ENCODE measurements around the gene AAMDC. TPM values are rescaled to one million over a fixed set of nuclear protein-coding genes. Genes with fewer than 3 reads are reported as not detected.

Gene AAMDC
- 61.4 TPM for polyA plus RNA-seq
- long read RNA-seq, donor 1, partial matches to known transcripts, result 0 of 7 reads
- long read RNA-seq, donor 1, other reads (novel, unspliced or antisense), result 0 of 7 reads
- long read RNA-seq, donor 2, transcript AAMDC-202 (4 exons, 531 nt), result major isoform, 17 of 47 reads
- long read RNA-seq, donor 2, transcript AAMDC-206 (5 exons, 579 nt), result minor isoform, 12 of 47 reads
- long read RNA-seq, donor 2, partial matches to known transcripts, result 17 of 47 reads
- long read RNA-seq, donor 2, other reads (novel, unspliced or antisense), result 0 of 47 reads
- long read RNA-seq, donor 3, result 0 reads
- long read RNA-seq, donor 4, partial matches to known transcripts, result 0 of 3 reads
- long read RNA-seq, donor 4, other reads (novel, unspliced or antisense), result 0 of 3 reads
- long read RNA-seq, donor 5, transcript AAMDC-206 (5 exons, 579 nt), result minor isoform, 5 of 13 reads
- long read RNA-seq, donor 5, transcript AAMDC-202 (4 exons, 531 nt), result major isoform, 8 of 13 reads
- long read RNA-seq, donor 5, partial matches to known transcripts, result 0 of 13 reads
- long read RNA-seq, donor 5, other reads (novel, unspliced or antisense), result 0 of 13 reads
- long read RNA-seq, donor 6, transcript AAMDC-202 (4 exons, 531 nt), result minor isoform, 6 of 28 reads
- long read RNA-seq, donor 6, transcript AAMDC-206 (5 exons, 579 nt), result major isoform, 12 of 28 reads
- long read RNA-seq, donor 6, partial matches to known transcripts, result 10 of 28 reads
- long read RNA-seq, donor 6, other reads (novel, unspliced or antisense), result 0 of 28 reads
- long read RNA-seq, donor 7, transcript AAMDC-202 (4 exons, 531 nt), result major isoform, 7 of 16 reads
- long read RNA-seq, donor 7, partial matches to known transcripts, result 0 of 16 reads
- long read RNA-seq, donor 7, other reads (novel, unspliced or antisense), result 6 of 16 reads
- long read RNA-seq, donor 8, transcript AAMDC-206 (5 exons, 579 nt), result major isoform, 26 of 70 reads
- long read RNA-seq, donor 8, transcript AAMDC-202 (4 exons, 531 nt), result minor isoform, 24 of 70 reads
- long read RNA-seq, donor 8, partial matches to known transcripts, result 15 of 70 reads
- long read RNA-seq, donor 8, other reads (novel, unspliced or antisense), result 5 of 70 reads
- long read RNA-seq, donor 9, transcript AAMDC-202 (4 exons, 531 nt), result minor isoform, 14 of 31 reads
- long read RNA-seq, donor 9, transcript AAMDC-206 (5 exons, 579 nt), result major isoform, 16 of 31 reads
- long read RNA-seq, donor 9, partial matches to known transcripts, result 0 of 31 reads
- long read RNA-seq, donor 9, other reads (novel, unspliced or antisense), result 0 of 31 reads
- long read RNA-seq, donor 10, transcript AAMDC-202 (4 exons, 531 nt), result minor isoform, 14 of 45 reads
- long read RNA-seq, donor 10, transcript AAMDC-206 (5 exons, 579 nt), result major isoform, 24 of 45 reads
- long read RNA-seq, donor 10, partial matches to known transcripts, result 7 of 45 reads
- long read RNA-seq, donor 10, other reads (novel, unspliced or antisense), result 0 of 45 reads
- long read RNA-seq, donor 11, transcript AAMDC-206 (5 exons, 579 nt), result major isoform, 12 of 18 reads
- long read RNA-seq, donor 11, partial matches to known transcripts, result 0 of 18 reads
- long read RNA-seq, donor 11, other reads (novel, unspliced or antisense), result 0 of 18 reads

DNA sequence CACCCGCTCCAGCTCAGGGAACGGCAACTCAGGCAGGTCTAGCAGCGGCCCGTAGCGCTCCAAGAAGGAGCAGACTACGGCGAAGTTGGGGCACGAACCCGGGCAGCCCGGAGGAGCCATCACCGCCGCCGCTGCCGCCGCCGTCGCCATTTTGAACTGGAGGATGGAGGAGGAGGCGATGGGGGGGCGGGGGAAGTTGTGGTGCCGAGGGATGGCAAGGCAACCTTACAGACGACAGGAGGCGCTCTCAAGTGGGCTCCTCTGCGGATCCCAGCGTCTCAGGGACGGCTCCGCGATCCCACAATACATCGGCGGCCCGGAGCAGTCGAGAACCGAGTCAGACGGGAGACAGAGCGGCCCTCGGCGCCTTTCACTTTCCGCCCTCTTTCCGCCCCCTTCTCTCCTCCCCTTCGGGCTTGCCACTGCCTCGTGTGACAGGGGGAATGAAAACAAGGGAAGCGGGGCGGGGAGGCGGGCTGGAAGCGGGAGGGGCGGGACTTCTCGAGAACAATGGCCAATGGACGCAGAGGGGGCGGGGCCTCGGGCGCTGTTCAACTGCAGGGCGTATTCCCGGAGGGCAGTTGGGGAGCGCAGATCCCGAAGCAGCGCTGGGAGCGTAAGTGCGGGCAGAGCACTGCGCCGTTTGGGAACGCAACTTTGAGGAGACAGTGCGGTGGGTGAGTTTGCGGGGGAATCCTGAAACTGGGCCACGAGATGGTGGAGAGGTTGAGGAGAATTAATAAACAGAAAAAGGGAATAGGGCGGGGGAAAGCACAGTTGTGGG, at the start of gene AAMDC, which contains the start of gene RSF1:
Gene AAMDC, plus strand, starts transcription at position 580 of the 784 bp plus-strand sequence. CDS start 21,353 bp downstream, outside the sequence.
Gene RSF1, minus strand, starts transcription at position 158 of the 784 bp plus-strand sequence. Its CDS starts 8 bp downstream, at position 150.
- Histone ChIP-seq H3K4me1 (ENCODE audit: control insufficient read depth, insufficient read depth, low read length) (peaks cover 6% of the 10 kb centered on the region), H3K4me3 (ENCODE audit: low read length) (peak within 1 kb of the TSS; percentile 99), H3K9me3 (ENCODE audit: control insufficient read depth, low read depth, low read length) (no peaks in the 10 kb centered on the region), H3K27me3 (ENCODE audit: control insufficient read depth, insufficient read depth, low read length) (no peaks in the 10 kb centered on the region), H3K27ac (ENCODE audit: low read length) (peak within 1 kb of the TSS; percentile 97), H3K36me3 (ENCODE audit: control insufficient read depth, insufficient read depth, low read length) (peaks cover 2% of the 10 kb centered on the region)
- DNase-seq, result peak; percentile 99
- 0% methylated on average over 1 of the region's 64 CpGs for WGBS (ENCODE audit: insufficient coverage, low lambda C conversion rate)

- Histone ChIP-seq H3K27ac (ENCODE audit: low read length) (no peak overlapping the region), H3K36me3 (ENCODE audit: control insufficient read depth, insufficient read depth, low read length) (no peaks in the 10 kb centered on the region), H3K4me3 (ENCODE audit: low read length) (no peak overlapping the region), H3K9me3 (ENCODE audit: control insufficient read depth, low read depth, low read length) (no peaks in the 10 kb centered on the region), H3K27me3 (ENCODE audit: control insufficient read depth, insufficient read depth, low read length) (no peaks in the 10 kb centered on the region), H3K4me1 (ENCODE audit: control insufficient read depth, insufficient read depth, low read length) (no peaks in the 10 kb centered on the region)
- WGBS (ENCODE audit: insufficient coverage, low lambda C conversion rate), result 60% methylated on average over 1 of the region's 2 CpGs
- DNase-seq, result no peak
Measured at GRCh38 chr11:77775936-77776335, 45.0 kb upstream of the AAMDC start.

- H3K27ac ChIP-seq (ENCODE audit: low read length), result no peak overlapping the region
- WGBS (ENCODE audit: insufficient coverage, low lambda C conversion rate), result no CpG with 5 or more reads among the region's 1 CpG
- H3K27me3 ChIP-seq (ENCODE audit: control insufficient read depth, insufficient read depth, low read length), result no peaks in the 10 kb centered on the region
- H3K36me3 ChIP-seq (ENCODE audit: control insufficient read depth, insufficient read depth, low read length), result no peaks in the 10 kb centered on the region
- no peaks in the 10 kb centered on the region for H3K4me1 ChIP-seq (ENCODE audit: control insufficient read depth, insufficient read depth, low read length)
- no peak overlapping the region for H3K4me3 ChIP-seq (ENCODE audit: low read length)
- no peak for DNase-seq
- H3K9me3 ChIP-seq (ENCODE audit: control insufficient read depth, low read depth, low read length), result no peaks in the 10 kb centered on the region
Measured at GRCh38 chr11:77776455-77776854, 44.5 kb upstream of the AAMDC start.

DNA sequence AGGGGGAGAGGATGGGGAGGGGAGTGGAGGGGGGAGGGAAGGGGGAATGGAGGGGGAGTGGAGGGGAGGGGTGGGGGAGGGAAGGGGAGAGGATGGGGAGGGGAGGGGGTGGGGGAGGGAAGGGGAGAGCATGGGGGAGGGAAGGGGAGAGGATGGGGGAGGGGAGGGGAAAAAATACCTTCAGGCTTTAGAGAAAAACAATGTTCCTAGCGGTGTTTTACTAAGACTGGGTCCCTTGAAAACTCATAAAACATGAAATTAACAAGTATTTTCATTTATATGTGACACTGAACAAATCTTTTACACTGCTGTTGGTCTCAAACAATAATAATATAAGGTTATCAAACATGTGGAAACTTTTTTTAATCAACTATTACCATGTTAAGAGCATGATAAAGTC, 42.8 kb upstream of the AAMDC start:
- no CpG with 5 or more reads among the region's 1 CpG for WGBS (ENCODE audit: insufficient coverage, low lambda C conversion rate)
- no peaks in the 10 kb centered on the region for H3K9me3 ChIP-seq (ENCODE audit: control insufficient read depth, low read depth, low read length)

DNA sequence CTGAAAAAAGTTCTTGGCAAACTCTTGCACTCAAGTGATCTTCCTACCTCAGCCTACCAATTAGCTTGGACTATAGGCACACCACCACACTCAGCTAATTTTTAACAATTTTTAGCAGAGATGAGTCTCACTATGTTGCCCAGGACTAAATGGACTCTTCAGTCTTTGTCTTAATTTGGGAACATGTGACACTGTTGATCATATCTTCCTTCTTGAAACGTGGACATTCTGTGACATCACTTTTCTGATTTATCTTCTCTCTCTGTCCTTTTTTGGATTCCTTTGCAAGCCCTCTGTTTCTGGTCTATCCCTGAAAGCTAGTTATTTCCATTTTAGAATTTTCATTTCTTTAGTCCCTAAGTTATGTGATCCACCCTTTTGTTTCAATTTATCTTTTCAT, 42.4 kb upstream of the AAMDC start:
- Histone ChIP-seq H3K27me3 (ENCODE audit: control insufficient read depth, insufficient read depth, low read length) (no peaks in the 10 kb centered on the region), H3K9me3 (ENCODE audit: control insufficient read depth, low read depth, low read length) (no peaks in the 10 kb centered on the region), H3K36me3 (ENCODE audit: control insufficient read depth, insufficient read depth, low read length) (no peaks in the 10 kb centered on the region), H3K4me1 (ENCODE audit: control insufficient read depth, insufficient read depth, low read length) (no peaks in the 10 kb centered on the region), H3K27ac (ENCODE audit: low read length) (no peak overlapping the region), H3K4me3 (ENCODE audit: low read length) (no peak overlapping the region)
- 50% methylated on average over 1 of the region's 1 CpG for WGBS (ENCODE audit: insufficient coverage, low lambda C conversion rate)
- DNase-seq, result no peak

More for the DNA sequence above, 42.8 kb upstream of the AAMDC start:
- H3K4me3 ChIP-seq (ENCODE audit: low read length), result no peak overlapping the region
- H3K27me3 ChIP-seq (ENCODE audit: control insufficient read depth, insufficient read depth, low read length), result no peaks in the 10 kb centered on the region
- H3K4me1 ChIP-seq (ENCODE audit: control insufficient read depth, insufficient read depth, low read length), result no peaks in the 10 kb centered on the region
- DNase-seq, result no peak
- H3K27ac ChIP-seq (ENCODE audit: low read length), result no peak overlapping the region
- H3K36me3 ChIP-seq (ENCODE audit: control insufficient read depth, insufficient read depth, low read length), result no peaks in the 10 kb centered on the region

DNA sequence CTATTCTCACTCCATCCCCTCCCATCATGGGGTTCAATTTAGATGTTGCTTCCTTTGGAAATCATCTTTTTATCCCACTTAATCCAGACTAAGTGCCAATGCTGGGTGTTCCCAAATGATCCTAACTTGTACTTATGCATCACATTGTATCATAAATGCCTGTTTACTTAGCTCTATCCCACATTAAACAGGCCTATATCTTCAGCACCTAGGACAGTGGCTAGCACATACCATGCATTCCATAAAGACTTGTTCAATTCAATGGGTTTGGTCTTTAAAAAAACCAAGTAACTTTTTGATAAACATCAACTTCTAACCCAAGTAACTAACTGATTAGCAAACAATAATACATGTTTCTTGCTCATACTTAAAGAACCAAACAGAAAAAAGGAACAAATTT, 41.0 kb upstream of the AAMDC start:
- Histone ChIP-seq H3K27ac (ENCODE audit: low read length) (no peak overlapping the region), H3K36me3 (ENCODE audit: control insufficient read depth, insufficient read depth, low read length) (no peaks in the 10 kb centered on the region), H3K4me1 (ENCODE audit: control insufficient read depth, insufficient read depth, low read length) (peaks cover 3% of the 10 kb centered on the region), H3K27me3 (ENCODE audit: control insufficient read depth, insufficient read depth, low read length) (no peaks in the 10 kb centered on the region), H3K9me3 (ENCODE audit: control insufficient read depth, low read depth, low read length) (no peaks in the 10 kb centered on the region), H3K4me3 (ENCODE audit: low read length) (no peak overlapping the region)
- DNase-seq, result no peak

- Histone ChIP-seq H3K9me3 (ENCODE audit: control insufficient read depth, low read depth, low read length) (no peaks in the 10 kb centered on the region), H3K36me3 (ENCODE audit: control insufficient read depth, insufficient read depth, low read length) (no peaks in the 10 kb centered on the region), H3K27ac (ENCODE audit: low read length) (no peak overlapping the region), H3K4me1 (ENCODE audit: control insufficient read depth, insufficient read depth, low read length) (peaks cover 3% of the 10 kb centered on the region), H3K4me3 (ENCODE audit: low read length) (no peak overlapping the region), H3K27me3 (ENCODE audit: control insufficient read depth, insufficient read depth, low read length) (no peaks in the 10 kb centered on the region)
- DNase-seq, result no peak
- WGBS (ENCODE audit: insufficient coverage, low lambda C conversion rate), result 100% methylated on average over 1 of the region's 1 CpG
Measured at GRCh38 chr11:77783025-77783424, 37.9 kb upstream of the AAMDC start.

DNA sequence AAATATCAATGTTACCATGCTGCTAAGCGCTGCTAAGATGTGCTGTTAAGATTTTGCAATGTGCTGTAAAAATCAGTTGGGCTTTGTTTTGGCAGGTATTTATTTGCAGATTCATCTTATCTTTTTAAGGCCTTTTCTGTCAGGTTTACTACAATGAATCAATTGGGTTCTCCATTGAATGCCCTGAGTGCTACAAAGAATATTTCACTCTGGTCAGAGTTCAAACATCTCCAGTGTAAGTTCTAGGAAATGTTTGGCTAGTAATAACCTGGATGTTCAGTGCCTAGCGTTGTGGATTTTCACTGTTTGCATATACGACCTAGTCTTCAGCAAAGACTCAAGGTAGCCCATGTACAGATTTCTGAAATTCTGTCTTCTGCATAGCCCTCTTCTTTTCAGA, 36.4 kb upstream of the AAMDC start:
- Histone ChIP-seq H3K36me3 (ENCODE audit: control insufficient read depth, insufficient read depth, low read length) (no peaks in the 10 kb centered on the region), H3K27me3 (ENCODE audit: control insufficient read depth, insufficient read depth, low read length) (no peaks in the 10 kb centered on the region), H3K9me3 (ENCODE audit: control insufficient read depth, low read depth, low read length) (no peaks in the 10 kb centered on the region), H3K4me1 (ENCODE audit: control insufficient read depth, insufficient read depth, low read length) (peaks cover 3% of the 10 kb centered on the region), H3K4me3 (ENCODE audit: low read length) (no peak overlapping the region), H3K27ac (ENCODE audit: low read length) (no peak overlapping the region)
- no peak for DNase-seq
- 20% methylated on average over 1 of the region's 3 CpGs for WGBS (ENCODE audit: insufficient coverage, low lambda C conversion rate)

DNA sequence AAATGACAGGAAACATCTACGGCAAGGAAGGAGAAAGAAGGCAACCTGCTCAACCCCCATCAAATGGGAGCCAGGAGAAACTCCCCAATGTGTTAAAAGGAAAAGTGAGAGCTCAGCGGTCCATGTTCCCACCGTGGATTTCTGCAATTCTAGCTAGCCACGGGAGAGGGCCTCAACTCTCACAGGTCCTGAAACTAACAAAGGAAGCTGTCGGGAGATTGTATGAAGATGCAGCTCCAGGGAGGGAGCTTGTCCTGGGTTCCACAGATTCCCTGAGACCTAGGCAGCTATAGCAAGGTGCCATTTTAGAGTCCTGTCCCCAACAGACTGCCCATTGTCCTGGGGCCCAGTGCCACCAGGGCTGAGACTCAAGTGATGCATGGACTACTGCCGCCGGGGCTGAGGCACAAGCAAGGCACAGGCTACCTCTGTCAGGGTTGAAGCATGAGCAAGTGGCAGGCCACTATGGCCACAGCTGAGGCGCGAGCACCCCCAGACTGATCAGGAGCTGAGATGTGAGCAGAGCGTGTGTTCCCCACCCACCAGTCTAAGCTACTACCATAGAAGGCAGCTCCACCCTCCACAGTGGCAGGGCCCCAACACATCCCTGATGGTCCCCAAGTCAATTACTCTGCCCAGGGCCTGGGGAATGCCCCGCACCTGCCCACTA, 31.7 kb upstream of the AAMDC start:
- peaks cover 9% of the 10 kb centered on the region for H3K36me3 ChIP-seq (ENCODE audit: control insufficient read depth, insufficient read depth, low read length)
- H3K27ac ChIP-seq (ENCODE audit: low read length), result no peak overlapping the region
- H3K4me3 ChIP-seq (ENCODE audit: low read length), result no peak overlapping the region
- DNase-seq, result no peak
- H3K4me1 ChIP-seq (ENCODE audit: control insufficient read depth, insufficient read depth, low read length), result peaks cover 3% of the 10 kb centered on the region
- H3K9me3 ChIP-seq (ENCODE audit: control insufficient read depth, low read depth, low read length), result peaks cover 12% of the 10 kb centered on the region
- H3K27me3 ChIP-seq (ENCODE audit: control insufficient read depth, insufficient read depth, low read length), result no peaks in the 10 kb centered on the region
- WGBS (ENCODE audit: insufficient coverage, low lambda C conversion rate), result 100% methylated on average over 1 of the region's 11 CpGs

All from large intestine (tissue), 12 donors.